Uterus (tissue), 2 donors: ENCODE measurements around the gene UGT1A4.

Experiments used
- POLR2A ChIP-seq, 2 donors: fragments of 450-650 bp; IDR thresholded peaks; one replicate each; pipeline ENCODE4 v1.6.1; 2016; ENCODE audit warnings: antibody characterized with exemption in 2 of 2, mild to moderate bottlenecking in 1 of 2, moderate library complexity in 1 of 2
- TF ChIP-seq, protein P1 (sequence below), 4 experiments: fragments of 200-600 bp in 2 of 4; fragments of 450-650 bp in 2 of 4; sonication (generic) in 2 of 4; IDR thresholded peaks; one replicate each; pipeline ENCODE4 v1.5.1; 2016 to 2019; ENCODE audit warnings: antibody characterized with exemption in 4 of 4, mild to moderate bottlenecking in 2 of 4, moderate library complexity in 1 of 4

DNA sequence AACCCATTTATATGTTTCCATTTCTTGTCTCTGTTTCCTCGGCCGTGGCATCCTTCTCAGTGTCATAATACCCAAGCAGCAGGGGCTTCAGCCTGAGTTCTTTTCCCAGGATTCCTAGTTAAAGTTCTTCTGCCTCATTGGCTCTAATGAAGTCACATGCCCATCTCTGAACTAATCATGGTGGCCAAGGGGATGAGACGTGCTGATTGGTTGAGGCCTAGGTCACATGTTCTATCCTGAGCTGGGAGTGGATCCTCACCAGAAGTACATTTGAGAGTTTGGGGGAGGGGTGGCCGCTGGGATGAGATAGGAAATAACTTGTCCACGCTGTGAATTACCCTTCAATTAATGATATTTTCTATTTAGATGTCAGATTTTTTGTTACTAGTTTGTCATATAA is 9.6 kb upstream of the UGT1A4 start:
- TF ChIP-seq, protein P1, sequence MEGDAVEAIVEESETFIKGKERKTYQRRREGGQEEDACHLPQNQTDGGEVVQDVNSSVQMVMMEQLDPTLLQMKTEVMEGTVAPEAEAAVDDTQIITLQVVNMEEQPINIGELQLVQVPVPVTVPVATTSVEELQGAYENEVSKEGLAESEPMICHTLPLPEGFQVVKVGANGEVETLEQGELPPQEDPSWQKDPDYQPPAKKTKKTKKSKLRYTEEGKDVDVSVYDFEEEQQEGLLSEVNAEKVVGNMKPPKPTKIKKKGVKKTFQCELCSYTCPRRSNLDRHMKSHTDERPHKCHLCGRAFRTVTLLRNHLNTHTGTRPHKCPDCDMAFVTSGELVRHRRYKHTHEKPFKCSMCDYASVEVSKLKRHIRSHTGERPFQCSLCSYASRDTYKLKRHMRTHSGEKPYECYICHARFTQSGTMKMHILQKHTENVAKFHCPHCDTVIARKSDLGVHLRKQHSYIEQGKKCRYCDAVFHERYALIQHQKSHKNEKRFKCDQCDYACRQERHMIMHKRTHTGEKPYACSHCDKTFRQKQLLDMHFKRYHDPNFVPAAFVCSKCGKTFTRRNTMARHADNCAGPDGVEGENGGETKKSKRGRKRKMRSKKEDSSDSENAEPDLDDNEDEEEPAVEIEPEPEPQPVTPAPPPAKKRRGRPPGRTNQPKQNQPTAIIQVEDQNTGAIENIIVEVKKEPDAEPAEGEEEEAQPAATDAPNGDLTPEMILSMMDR (IDR thresholded peaks at IDR 0.05), result no peak
- TF ChIP-seq POLR2A (IDR thresholded peaks at IDR 0.05), result no peak
